GM21528 (cell line): Measurements from ENCODE around the gene MESD.

Experiments
- ATAC-seq: cut with Tn5 transposase; IDR thresholded peaks from one replicate; pipeline ENCODE4 v1.9.1; 2021; ENCODE audit warnings: mild to moderate bottlenecking, moderate library complexity; ENCODE audit not compliant: unreplicated experiment, low FRiP score

Gene MESD

DNA sequence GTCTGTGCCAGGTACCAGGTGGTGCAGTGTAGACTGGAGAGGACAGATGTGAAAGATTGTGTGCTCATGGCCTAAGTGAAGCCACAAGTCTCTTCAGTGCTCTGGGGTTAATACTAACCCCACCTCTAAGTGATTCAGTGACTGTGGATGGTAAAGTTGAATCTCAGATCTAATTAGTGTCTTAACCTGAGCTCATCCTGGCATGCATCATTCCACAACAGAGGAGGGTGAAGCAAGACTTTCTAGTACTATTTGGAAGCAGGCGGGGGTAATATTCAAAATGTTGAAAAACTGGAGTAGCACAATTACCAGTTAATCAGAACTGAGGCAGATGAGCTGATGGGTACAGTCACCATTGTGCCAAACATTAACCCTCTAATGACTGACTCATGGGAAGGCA lies 2.8 kb upstream of the MESD start:
- ATAC-seq, result no peak

- no peak for ATAC-seq
Measured at GRCh38 chr15:80992006-80992405, 2.4 kb upstream of the MESD start.

- ATAC-seq, result no peak
Measured at GRCh38 chr15:80991421-80991820, 1.8 kb upstream of the MESD start.

DNA sequence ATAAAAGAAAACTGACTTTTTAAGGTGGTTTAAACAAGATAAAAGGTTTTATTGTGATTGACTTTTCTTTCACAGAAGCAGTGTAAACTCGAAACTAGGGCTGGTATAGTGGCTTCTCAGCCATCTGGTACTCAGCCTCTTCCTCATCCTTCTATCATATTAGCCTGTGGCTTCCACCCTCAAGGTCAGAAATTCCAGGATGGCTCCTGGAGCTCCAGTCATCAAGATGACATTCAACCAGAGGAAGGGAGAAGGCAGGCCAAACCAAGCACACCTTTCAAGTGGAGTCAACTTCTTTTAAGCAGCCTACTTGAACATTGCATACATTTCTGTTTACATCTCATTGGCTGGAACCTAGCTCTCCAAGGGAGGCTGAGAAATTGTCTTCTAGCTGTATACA lies 1.3 kb upstream of the MESD start:
- no peak for ATAC-seq

GRCh38 chr15:80989081-80989517 lies 520 bp downstream of the MESD start:
- ATAC-seq, result no peak

- ATAC-seq, result no peak
Measured at GRCh38 chr15:80988148-80988796, 1.3 kb downstream of the MESD start.

GRCh38 chr15:80986487-80986886 lies 3.1 kb downstream of the MESD start:
- no peak for ATAC-seq

DNA sequence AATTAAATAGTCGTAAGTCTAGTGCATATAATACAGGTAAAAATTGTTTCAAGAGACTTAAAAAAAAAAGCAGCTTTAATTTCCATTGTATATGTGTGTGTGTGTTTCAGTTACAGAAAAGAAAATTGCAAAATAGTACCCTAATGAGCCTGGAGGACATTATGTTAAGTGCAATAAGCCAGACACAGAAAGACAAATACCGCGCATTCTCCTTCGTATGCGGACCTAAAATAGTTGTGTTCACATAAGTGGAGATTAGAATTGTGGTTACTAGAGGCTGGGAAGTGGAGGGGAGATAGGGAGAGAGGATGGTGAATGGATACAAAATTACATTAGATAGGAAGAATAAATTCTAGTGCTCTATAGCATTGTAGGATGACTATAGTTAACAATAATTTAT lies 3.6 kb downstream of the MESD start:
- ATAC-seq, result no peak

DNA sequence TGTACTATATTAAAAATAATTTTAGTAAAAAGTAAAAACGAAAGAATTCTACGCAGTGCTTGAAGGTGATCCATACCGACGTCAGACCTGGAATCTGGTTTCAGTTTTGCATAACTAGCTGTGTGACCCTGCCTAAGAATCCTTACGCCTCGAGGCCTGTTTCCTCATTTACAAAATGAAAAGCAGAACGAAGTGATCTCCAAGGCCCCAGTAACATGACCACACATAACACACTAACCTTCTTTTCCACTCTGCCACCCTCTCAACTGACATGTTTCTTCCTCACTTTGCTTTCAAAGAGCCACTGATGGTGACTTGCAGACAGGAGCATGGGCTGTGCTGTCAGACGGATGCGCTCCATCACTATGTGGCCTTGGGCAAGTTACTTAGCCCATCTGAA lies 4.8 kb downstream of the MESD start:
- no peak for ATAC-seq

DNA sequence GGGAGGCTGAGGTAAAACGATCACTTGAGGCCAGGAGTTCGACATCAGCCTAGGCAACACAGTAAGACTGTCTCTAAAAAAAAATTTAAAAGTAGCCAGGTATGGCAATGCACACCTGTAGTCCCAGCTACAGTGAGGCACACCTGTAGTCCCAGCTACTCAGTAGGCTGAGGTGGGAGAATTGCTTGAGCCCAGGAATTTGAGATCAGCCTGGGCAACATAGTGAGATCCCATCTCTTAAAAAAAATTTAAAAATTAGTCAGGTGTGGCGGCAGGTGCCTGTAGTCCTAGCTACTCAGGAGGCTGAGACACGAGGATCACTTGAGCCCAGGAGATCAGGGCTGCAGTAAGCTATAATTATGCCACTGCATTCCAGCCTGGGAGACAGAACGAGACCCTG lies 6.8 kb downstream of the MESD start:
- ATAC-seq, result no peak

DNA sequence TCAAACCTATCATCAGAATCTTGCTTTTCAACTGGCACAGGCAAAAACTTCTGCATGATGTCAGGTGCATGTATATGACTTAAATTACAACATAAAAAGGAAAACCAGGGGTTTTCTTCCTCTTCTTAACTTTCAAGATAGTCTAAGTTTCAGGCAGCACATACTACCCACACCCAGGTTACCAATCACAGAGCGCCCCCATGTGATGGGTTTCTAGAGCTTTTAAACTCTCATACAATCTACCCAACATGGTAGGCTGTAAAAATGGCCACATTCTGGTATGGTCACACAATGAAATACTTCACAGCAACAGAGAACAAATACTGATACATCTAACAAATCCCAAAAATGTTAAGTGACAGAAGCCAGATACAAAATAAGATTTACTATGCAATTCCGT lies 7.4 kb downstream of the MESD start:
- no peak for ATAC-seq

DNA sequence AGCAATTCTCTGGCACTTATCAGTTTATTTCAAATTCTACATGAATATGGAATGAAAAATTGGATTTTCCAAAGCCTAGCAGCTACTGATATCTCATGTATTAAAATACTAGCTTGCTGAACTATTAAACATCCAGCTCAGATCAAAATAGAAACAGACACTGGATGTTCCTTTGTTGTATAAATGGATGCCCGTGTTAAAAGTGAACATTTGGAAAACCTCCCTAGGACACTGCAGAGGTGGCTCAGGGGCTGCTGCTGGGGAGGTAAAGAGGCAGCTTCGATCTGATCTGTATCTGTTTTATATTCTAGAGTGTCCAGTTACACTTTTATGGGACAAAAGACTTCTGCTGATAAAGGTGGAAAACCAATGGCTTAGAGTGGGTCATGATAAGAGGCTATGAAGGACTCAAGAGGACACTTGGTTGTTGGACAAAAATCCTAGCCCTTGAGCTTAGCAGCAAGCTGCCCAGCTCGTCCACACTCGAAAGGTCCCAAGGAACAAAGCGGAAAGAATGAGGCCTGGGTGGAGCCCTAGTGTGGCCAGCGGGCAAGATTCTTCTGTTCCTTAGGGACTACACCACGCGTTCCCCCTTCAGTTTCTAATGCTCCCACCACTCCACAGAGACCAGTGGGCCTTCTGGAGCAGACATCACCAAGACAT lies 9.9 kb downstream of the MESD start:
- ATAC-seq, result no peak

DNA sequence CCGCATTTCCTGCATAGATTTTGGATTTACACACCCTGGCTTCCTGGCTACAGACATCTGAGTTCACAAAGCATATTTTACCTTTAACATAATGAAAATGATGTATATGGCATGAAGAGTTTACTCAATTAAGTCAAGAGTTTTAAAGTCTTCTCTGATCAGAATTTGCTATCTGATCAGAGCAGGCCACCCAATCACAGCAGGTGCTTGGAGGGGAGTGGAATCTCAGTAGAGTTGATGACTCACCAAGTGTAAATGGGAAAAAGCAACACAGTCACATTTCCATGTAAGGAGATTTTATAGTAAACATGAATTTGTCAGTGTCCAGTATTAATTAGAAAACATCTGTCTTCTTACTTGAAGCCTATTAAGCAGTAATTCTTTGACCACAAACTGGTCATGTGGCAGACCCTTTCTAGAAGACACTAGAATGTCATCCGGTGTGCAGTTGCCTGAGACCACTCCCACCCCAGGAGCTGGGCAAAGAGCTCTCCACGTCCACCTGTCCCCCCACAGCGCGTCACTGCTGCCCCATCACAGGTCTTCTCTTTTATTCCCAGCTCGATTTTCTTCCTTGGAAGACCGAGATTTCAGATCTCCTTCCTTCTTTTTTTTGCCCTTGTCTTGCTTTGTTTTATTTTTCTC lies 10.8 kb downstream of the MESD start:
- ATAC-seq, result no peak

GRCh38 chr15:80977627-80978036 lies 12.0 kb downstream of the MESD start:
- no peak for ATAC-seq

GRCh38 chr15:80976851-80977250 lies 12.8 kb downstream of the MESD start:
- ATAC-seq, result no peak

GRCh38 chr15:80974914-80975313 lies 14.7 kb downstream of the MESD start:
- no peak for ATAC-seq

- no peak for ATAC-seq
Measured at GRCh38 chr15:80972276-80972675, 17.3 kb downstream of the MESD start.

DNA sequence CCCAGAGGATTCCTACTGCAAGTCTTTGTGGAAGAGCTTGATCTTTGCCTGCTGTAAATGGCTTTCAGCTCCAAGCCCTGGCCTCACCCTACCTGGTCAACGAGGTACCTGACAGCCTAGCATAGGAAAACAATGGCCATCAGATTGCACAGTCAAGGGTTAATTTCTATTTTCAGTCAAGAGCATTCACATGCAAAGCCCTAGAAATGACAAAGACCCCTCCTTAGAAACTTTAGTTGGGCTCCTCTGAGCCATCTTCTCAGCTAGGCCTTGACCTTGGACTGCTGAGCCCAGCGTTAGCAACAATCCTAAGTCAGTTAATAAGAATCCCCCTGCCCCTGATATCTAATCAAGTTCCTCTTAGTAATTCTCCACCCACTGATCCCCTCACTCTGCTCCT lies 18.5 kb downstream of the MESD start:
- ATAC-seq, result no peak

DNA sequence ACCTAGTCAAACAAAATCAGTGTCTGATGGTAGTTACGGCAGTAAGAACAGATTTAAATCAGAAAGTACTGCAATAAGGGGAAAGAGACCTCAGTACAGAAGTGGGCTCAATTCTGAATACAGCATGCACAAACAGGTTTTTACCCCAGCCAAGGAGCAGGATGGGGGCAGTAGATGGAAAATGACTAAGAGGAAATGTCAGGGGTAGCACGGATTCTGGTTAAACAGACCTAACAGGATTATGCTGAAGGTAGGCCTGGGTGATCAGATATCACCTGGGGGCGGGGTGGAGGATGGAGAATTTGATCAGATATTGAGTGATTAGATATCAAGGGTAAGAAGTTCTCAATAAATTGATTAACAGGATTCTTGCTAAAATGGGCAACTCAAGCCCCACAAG lies 19.0 kb downstream of the MESD start:
- no peak for ATAC-seq

GRCh38 chr15:80970018-80970657 lies 19.5 kb downstream of the MESD start:
- ATAC-seq, result no peak

DNA sequence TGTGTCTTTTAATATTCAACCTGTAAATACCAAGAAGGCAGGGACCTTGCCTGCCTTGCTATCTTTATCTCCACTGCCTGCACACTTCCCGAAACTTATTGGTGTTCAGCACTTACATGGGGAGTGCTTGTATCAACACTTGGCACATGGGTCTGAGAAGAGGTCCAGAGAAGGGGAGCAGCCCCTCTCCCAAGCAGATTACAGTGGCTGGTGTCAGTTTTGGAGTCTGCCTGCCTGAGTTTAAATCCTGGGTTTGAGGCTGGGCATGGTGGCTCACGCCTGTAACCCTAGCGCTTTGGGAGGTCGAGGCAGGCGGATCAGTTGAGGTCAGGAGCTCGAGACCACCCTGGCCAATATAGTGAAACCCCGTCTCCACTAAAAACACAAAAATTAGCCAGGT lies 20.3 kb downstream of the MESD start:
- ATAC-seq, result no peak
